ENCODE results near the gene THEM5. TPM values are rescaled to one million over a fixed set of nuclear protein-coding genes. Genes with fewer than 3 reads are reported as not detected.

The THEM5 gene
- total RNA-seq, 1 experiment from 2014 or later: not detected

- intact Hi-C loops (cut with micrococcal nuclease; ENCODE audit: unreplicated experiment): no loop called here
- peaks cover 20% of the 10 kb centered on the region for H3K4me1 ChIP-seq (replicated peaks; ENCODE audit: insufficient read depth)
- H3K27ac ChIP-seq: no peak overlapping the region
- ChIA-PET CTCF (interaction anchor here (0.6 kb wide), 2 partner anchors 17 to 64 kb away, joined by 5 to 7 read pairs; no protein-coding TSS in a partner anchor), POLR2A (ENCODE audit: unreplicated experiment) (no interaction called here)
- no peaks in the 10 kb centered on the region for H3K9me3 ChIP-seq (ENCODE audit: insufficient read depth, low read depth)
- H3K4me2 ChIP-seq: no peak overlapping the region
- H3F3A ChIP-seq (ENCODE audit: insufficient read depth, low read depth): 0 out of 2 replicates have a peak, but pooled peaks cover 6% of the 10 kb centered on the region
- no peaks in the 10 kb centered on the region for H3K27me3 ChIP-seq (ENCODE audit: insufficient read depth, low read depth)
- no peaks in the 10 kb centered on the region for H3K79me2 ChIP-seq (ENCODE audit: low read depth)
- no peaks in the 10 kb centered on the region for H3K9me2 ChIP-seq (ENCODE audit: insufficient read depth)
- no peak overlapping the region for H3K4me3 ChIP-seq
- no peaks in the 10 kb centered on the region for H3K36me3 ChIP-seq (ENCODE audit: low read depth)
- peak in 1 of 2 experiments; percentile 3 for DNase-seq
- no peaks in the 10 kb centered on the region for H4K20me1 ChIP-seq (ENCODE audit: insufficient read depth)
- no peak for TF ChIP-seq EZH2 (IDR thresholded peaks at IDR 0.05; ENCODE audit: low read depth)
- TF ChIP-seq, protein P1, sequence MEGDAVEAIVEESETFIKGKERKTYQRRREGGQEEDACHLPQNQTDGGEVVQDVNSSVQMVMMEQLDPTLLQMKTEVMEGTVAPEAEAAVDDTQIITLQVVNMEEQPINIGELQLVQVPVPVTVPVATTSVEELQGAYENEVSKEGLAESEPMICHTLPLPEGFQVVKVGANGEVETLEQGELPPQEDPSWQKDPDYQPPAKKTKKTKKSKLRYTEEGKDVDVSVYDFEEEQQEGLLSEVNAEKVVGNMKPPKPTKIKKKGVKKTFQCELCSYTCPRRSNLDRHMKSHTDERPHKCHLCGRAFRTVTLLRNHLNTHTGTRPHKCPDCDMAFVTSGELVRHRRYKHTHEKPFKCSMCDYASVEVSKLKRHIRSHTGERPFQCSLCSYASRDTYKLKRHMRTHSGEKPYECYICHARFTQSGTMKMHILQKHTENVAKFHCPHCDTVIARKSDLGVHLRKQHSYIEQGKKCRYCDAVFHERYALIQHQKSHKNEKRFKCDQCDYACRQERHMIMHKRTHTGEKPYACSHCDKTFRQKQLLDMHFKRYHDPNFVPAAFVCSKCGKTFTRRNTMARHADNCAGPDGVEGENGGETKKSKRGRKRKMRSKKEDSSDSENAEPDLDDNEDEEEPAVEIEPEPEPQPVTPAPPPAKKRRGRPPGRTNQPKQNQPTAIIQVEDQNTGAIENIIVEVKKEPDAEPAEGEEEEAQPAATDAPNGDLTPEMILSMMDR (conservative IDR thresholded peaks at IDR 0.05): no peak
- no TSS peak for BruUV-seq (replicated peaks)
- H2AFZ ChIP-seq: no peak overlapping the region
These were observed 36.2 kb downstream of the THEM5 start for GRCh38 chr1:151817353-151817730.

GRCh38 chr1:151816548-151817352, 36.8 kb downstream of the THEM5 start:
- H3K9me2 ChIP-seq (ENCODE audit: insufficient read depth): no peaks in the 10 kb centered on the region
- H3K27me3 ChIP-seq (ENCODE audit: insufficient read depth, low read depth): no peaks in the 10 kb centered on the region
- no peak overlapping the region for H2AFZ ChIP-seq
- TF ChIP-seq EZH2 (IDR thresholded peaks at IDR 0.05; ENCODE audit: low read depth): no peak
- TF ChIP-seq, protein P1 (conservative IDR thresholded peaks at IDR 0.05): no peak
- no peak overlapping the region for H3K4me2 ChIP-seq
- no peaks in the 10 kb centered on the region for H3K9me3 ChIP-seq (ENCODE audit: insufficient read depth, low read depth)
- H3K4me1 ChIP-seq (replicated peaks; ENCODE audit: insufficient read depth): peaks cover 20% of the 10 kb centered on the region
- no peaks in the 10 kb centered on the region for H3K79me2 ChIP-seq (ENCODE audit: low read depth)
- H3K4me3 ChIP-seq: no peak overlapping the region
- BruUV-seq (replicated peaks): no TSS peak
- H4K20me1 ChIP-seq (ENCODE audit: insufficient read depth): no peaks in the 10 kb centered on the region
- intact Hi-C loops (cut with micrococcal nuclease; ENCODE audit: unreplicated experiment): no loop called here
- peak in 1 of 2 experiments; percentile 11 for DNase-seq
- ChIA-PET CTCF (interaction anchor here (0.6 kb wide), 1 partner anchor 65 kb away, joined by 5 read pairs; no protein-coding TSS in a partner anchor), POLR2A (ENCODE audit: unreplicated experiment) (no interaction called here)
- no peak overlapping the region for H3K27ac ChIP-seq
- 0 out of 2 replicates have a peak, but pooled peaks cover 6% of the 10 kb centered on the region for H3F3A ChIP-seq (ENCODE audit: insufficient read depth, low read depth)
- no peaks in the 10 kb centered on the region for H3K36me3 ChIP-seq (ENCODE audit: low read depth)

DNA sequence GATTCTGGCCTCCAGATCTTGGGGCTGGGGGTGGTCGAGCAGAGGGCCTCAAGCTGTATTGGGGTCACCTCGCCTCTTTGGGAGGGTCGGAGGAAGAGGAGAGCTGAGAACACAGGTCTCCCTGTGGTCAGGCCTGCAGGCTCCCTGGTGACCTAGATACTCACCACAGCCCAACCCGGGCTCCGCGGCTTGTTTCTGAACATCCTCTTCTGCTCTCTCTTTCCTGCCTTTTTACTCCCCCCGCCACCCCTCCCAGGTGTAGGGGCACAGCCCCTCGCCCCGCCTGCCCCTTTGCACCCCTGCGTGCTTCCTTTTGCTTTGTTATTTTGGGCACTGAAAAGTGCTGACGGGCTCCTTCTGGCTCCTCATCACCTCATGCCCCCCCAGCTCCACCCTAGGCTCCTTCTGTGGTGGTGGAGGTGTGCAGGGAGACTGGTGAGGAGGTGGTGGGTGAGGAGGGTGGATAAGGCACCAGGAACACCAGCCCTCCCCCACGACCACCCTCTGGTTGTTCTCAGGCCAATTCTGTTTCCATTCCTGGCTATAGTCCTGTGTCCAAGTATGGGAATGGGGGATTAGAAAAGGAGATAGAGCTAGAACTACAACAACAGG, 37.7 kb downstream of the THEM5 start:
- POLR2A ChIA-PET (ENCODE audit: unreplicated experiment): no interaction called here
- Histone ChIP-seq H3K79me2 (ENCODE audit: low read depth) (no peaks in the 10 kb centered on the region), H4K20me1 (ENCODE audit: insufficient read depth) (no peaks in the 10 kb centered on the region), H3K36me3 (ENCODE audit: low read depth) (no peaks in the 10 kb centered on the region), H3K27ac (no peak overlapping the region), H3F3A (ENCODE audit: insufficient read depth, low read depth) (0 out of 2 replicates have a peak, but pooled peaks cover 5% of the 10 kb centered on the region), H3K27me3 (ENCODE audit: insufficient read depth, low read depth) (no peaks in the 10 kb centered on the region), H3K9me2 (ENCODE audit: insufficient read depth) (no peaks in the 10 kb centered on the region), H3K4me3 (no peak overlapping the region), H2AFZ (no peak overlapping the region), H3K4me1 (replicated peaks; ENCODE audit: insufficient read depth) (peaks cover 12% of the 10 kb centered on the region), H3K9me3 (ENCODE audit: insufficient read depth, low read depth) (no peaks in the 10 kb centered on the region), H3K4me2 (no peak overlapping the region)
- intact Hi-C loops (cut with micrococcal nuclease; ENCODE audit: unreplicated experiment): no loop called here
- BruUV-seq (replicated peaks): no TSS peak
- TF ChIP-seq, protein P1 (conservative IDR thresholded peaks at IDR 0.05): no peak
- no peak for DNase-seq
- CTCF ChIA-PET: no interaction called here

Data from PC-9 (cell line).